GM10266 (cell line): Measurements from ENCODE around the gene CROCC.
"Not testable (repeated sequence)": the region's sequence is repeated elsewhere in the genome, so short reads cannot be mapped to it uniquely, and the experiment has no call there.

ENCODE experiments used
- DNase-seq: peaks from one replicate; pipeline ENCODE4 v3.0.0; 2012; ENCODE audit errors: extremely low spot score
- TF ChIP-seq, protein P1 (sequence below): IDR thresholded peaks from 2 replicates; pipeline ENCODE4 v1.5.1; 2012; ENCODE audit warnings: mild to moderate bottlenecking, low read depth; ENCODE audit not compliant: control insufficient read depth, insufficient read depth; ENCODE audit errors: missing control alignments

The CROCC gene

DNA sequence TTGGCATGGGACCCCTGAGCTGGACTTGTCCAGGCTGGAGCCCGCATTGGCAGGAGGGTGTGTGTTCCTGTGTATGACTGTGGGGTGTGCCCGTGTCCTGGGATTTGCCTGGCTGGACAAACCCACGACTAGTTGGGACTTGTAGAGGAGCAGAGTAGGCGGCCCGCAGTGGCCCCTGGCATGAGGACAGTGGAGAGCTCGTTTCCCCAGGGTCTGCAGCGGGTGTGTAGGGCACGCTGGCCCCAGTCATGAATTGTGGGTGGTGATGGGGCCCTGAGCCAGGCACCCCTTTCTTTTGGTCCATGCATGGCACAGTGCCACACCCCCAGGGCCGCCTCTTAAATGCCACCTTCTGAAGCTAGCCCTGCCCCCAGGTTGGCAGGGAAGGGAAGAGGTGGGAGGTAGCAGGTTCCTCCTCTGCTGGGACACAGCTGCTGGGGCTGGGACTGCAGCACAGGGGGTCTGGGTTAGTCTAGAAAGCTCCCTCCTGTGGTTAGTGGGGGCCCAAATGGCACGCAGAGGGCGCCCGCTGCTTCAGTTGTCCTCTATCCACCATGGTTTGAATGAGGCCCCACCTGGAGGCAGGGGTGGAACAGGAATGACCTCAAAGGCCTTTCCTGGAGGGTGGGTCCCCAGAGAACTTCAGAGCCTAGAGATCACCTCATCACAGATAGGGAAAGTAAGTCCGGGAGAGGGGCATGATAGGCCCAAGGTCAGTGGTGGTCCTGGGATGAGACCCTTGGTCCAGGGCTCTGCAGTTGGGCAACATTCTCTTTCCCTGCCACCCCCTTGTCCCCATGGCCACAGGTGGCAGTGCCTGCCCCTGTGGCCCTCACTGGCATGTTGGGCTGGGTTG, 4.1 kb downstream of the CROCC start:
- TF ChIP-seq, protein P1, sequence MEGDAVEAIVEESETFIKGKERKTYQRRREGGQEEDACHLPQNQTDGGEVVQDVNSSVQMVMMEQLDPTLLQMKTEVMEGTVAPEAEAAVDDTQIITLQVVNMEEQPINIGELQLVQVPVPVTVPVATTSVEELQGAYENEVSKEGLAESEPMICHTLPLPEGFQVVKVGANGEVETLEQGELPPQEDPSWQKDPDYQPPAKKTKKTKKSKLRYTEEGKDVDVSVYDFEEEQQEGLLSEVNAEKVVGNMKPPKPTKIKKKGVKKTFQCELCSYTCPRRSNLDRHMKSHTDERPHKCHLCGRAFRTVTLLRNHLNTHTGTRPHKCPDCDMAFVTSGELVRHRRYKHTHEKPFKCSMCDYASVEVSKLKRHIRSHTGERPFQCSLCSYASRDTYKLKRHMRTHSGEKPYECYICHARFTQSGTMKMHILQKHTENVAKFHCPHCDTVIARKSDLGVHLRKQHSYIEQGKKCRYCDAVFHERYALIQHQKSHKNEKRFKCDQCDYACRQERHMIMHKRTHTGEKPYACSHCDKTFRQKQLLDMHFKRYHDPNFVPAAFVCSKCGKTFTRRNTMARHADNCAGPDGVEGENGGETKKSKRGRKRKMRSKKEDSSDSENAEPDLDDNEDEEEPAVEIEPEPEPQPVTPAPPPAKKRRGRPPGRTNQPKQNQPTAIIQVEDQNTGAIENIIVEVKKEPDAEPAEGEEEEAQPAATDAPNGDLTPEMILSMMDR: no peak

DNA sequence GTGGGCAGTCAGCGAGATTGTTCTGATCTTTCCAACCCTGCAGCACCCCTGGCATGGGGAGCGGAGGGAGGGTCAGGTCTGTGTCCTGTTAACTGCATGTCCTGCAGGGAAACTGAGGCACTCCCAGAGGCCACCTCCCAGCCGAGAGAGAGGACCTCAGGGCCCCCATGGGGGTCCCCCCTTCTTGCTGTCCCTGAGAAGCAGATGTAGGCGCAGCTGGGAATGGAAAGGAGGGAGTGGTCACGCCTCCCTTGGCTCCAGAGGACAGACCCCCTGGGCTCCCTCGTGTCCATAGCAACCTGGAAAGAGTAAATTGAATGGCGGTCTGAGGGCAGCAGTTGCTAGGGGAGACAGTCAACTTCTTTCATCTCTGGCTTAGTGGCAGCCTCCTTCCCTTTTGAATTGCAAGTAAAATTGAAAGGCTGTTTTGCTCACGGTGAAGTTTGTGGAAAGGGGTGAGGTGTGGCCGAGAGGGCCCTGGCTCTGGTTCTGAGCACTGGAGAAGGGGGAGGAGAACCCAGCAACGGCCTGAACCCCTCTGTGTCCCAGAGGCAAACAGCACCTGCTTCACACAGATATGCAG, 4.9 kb downstream of the CROCC start:
- DNase-seq: no peak
- TF ChIP-seq, protein P1: no peak

More for the DNA sequence above, 4.1 kb downstream of the CROCC start:
- DNase-seq: peak; percentile 42

DNA sequence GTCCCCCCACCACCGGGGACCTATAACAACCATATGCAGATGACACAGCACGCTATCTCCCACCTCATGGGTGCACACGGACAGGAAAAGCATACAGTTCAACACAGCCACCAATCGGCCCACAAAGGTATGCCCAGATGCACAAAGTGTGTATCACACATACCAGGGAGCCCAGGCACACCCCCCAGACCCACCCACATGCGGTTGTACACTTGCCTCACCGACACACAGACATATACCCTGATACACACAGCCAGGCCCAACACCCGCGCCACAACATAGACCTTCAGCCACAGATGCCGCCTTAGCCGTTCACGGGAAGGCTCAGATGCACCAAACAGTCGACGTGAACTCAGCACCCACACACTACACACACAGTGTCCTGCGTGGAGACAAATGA, 5.5 kb downstream of the CROCC start:
- no peak for DNase-seq
- TF ChIP-seq, protein P1: no peak

DNA sequence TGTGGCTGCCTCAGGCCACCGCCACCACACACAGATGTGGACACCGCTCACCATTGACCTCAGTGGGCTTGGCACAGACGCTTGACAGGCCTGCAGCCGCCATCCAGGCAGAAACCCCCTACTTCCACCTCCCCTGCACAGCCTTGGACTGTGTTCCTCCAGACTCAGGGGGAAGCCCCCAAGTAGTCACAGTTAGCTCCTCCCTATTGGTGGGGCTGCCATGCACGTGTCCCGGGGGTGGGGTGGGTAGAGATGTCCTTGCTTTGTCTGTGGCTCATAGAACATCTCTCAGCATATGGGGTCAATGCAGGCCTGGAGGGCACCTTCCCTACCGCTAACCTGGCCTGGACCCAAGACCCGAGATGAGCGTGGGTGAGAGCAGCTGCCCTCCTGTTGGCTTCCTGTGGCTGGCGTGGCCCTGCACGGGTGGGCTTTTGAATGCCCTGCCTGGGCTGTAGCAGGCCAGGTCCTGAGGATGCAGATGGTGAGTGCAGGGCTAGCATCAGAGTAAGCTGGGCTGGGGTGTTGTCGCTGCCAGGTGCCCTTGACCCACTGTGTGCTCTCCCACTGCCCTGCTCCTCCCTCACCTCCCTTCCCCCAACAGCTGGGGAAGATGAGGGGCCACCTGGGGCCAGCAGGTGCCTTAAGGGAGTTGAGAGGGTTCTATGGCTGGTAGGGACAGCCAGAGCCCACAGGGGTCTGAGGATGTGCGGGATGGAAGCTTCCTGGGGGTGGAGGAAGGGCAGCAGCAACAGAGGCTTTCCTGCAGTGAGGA, 6.2 kb downstream of the CROCC start:
- TF ChIP-seq, protein P1: no peak
- peak; percentile 50 for DNase-seq

DNA sequence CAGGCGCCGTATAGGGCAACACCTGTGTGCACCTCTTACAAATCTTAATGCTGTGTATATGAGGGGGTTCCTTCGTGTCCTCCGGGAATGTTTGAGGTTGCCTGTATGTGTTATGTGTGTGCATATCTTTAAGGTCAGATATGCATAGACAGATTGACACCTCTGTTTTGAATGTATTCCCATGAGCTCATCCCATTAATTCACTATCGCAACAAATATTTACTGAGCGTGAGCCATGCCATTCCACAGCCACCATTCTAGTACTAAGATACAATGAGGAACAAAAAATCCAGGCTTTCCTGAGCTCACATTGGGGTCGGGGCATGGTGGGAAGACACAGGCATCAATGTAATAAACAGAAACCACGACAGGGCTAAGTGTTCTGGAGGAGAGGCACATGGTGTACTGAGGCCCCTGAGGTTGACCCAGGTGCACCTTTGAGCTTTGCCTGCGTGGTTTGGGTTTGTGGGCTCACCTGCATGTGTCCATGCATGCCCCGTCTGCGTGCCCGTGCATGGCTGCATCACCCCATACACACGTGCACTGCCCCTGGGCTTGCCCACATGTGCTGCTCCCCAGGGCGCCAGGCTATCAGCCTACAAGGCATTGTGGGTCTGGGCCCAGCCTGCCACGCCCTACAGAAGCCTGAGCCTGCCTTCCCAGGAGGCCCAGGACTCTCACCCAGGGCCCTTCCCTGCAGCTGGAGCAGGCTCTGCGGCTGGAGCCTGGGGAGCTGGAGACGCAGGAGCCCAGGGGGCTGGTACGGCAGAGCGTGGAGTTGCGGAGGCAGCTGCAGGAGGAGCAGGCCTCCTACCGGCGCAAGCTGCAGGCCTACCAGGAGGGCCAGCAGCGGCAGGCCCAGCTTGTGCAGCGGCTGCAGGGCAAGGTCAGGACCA, 7.7 kb downstream of the CROCC start:
- not testable (repeated sequence) for DNase-seq

DNA sequence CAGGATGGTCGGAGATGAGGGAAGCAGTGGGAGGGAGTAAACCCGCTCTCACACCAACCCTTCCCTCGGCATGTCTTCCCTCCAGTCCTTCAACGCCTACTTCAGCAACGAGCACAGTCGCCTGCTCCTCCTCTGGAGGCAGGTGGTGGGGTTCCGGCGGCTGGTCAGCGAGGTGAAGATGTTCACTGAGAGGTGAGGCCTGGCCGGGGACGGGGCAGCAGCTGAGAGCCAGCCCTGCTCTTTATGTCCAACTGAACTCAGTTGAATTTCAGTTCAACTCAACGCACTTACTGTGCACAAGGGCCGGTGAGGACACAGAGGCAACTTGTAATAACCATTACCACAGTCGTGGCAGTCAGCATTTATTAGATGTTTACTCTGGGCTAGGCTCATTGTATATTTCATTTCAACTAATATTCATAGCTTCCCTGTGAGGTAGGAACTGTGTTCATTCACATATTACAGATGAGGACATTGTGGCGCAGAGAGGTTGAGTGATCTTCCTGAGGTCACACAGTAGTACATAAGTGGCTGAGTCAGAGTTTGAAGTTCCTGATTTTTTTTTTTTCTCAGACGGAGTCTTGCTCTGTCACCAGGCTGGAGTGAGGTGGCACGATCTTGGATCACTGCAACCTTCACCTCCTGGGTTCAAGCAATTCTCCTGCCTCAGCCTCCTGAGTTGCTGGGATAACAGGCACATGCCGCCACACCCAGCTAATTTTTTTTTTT, 9.6 kb downstream of the CROCC start:
- not testable (repeated sequence) for DNase-seq

DNA sequence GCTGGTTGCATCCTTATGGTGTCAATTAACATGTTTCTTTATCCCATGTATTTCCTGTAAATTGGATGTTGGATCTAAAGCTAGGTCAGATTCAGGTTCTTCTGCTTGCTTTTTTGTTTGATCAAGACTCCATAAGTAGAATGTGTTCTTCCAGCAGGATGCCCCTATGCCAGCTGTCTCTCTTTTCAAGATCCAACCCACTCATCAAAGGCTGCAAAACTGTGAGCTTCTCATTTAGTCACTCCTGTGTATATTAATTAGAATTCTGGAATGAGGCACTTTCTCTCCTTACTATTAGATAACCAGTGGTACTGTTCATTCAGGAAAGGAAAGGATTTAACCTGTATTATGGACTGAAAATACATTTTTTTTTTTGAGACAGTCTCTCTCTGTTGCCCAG, 12.2 kb downstream of the CROCC start:
- not testable (repeated sequence) for DNase-seq

DNA sequence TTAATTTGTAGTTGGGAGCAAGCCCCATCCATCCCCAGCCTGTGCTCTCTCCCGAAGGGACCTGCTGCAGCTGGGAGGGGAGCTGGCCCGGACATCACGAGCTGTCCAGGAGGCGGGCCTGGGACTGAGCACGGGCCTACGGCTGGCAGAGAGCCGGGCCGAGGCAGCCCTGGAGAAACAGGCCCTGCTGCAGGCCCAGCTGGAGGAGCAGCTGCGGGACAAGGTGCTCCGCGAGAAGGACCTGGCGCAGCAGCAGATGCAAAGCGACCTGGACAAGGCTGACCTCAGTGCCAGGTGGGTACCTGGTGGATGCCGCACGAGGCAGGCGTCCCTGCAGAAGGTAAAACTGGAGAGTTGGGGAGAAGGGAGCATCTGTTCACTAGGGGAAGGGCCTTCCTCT, 14.8 kb downstream of the CROCC start:
- DNase-seq: not testable (repeated sequence)
